ENCODE measurements around the gene NFKB2.

Gene NFKB2

GRCh38 chr10:102418622-102419268 is 23.2 kb downstream of the NFKB2 start, which contains the start of gene PSD:
Gene PSD (minus strand): TSS chr10:102418785. CDS start chr10:102417038, 1,747 bp downstream.
- no peak for TF ChIP-seq CTCF (IDR thresholded peaks at IDR 0.05)

- no peak for TF ChIP-seq CTCF (IDR thresholded peaks at IDR 0.05)
Observed at GRCh38 chr10:102419269-102420180, 24.0 kb downstream of the NFKB2 start.

GRCh38 chr10:102420181-102420713 is 24.7 kb downstream of the NFKB2 start:
- TF ChIP-seq CTCF (IDR thresholded peaks at IDR 0.05), result no peak

- no peak for TF ChIP-seq CTCF (IDR thresholded peaks at IDR 0.05)
Observed at GRCh38 chr10:102420714-102421506, 25.4 kb downstream of the NFKB2 start, which contains the start of gene FBXL15. Gene FBXL15 (plus strand): TSS chr10:102420836. CDS start chr10:102421130, 294 bp downstream.

- no peak for TF ChIP-seq CTCF (IDR thresholded peaks at IDR 0.05)
Observed at GRCh38 chr10:102421507-102421756, 25.9 kb downstream of the NFKB2 start.

GRCh38 chr10:102421757-102422512 is 26.4 kb downstream of the NFKB2 start:
- TF ChIP-seq CTCF (IDR thresholded peaks at IDR 0.05), result no peak
